ENCODE measurements around the gene STPG4. TPM values are rescaled to one million over a fixed set of nuclear protein-coding genes. Genes with fewer than 3 reads are reported as not detected.
A peak's percentile ranks its signal among the peaks of the same experiment; 100 is the strongest.
"Not testable (repeated sequence)": the region's sequence is repeated elsewhere in the genome, so short reads cannot be mapped to it uniquely, and the experiment has no call there.

STPG4 gene
- total RNA-seq, 1 donor from 2014 or later, result 2.9 TPM

GRCh38 chr2:47190188-47190881 is 35.2 kb upstream of the STPG4 start:
- H3K9me3 ChIP-seq, result no peaks in the 10 kb centered on the region
- no peak for DNase-seq (ENCODE audit: extremely low spot score in 2 of 2)
- H3K4me3 ChIP-seq, result no peak overlapping the region
- H3K36me3 ChIP-seq, result no peaks in the 10 kb centered on the region
- no peaks in the 10 kb centered on the region for H3K27me3 ChIP-seq
- no peaks in the 10 kb centered on the region for H3K4me1 ChIP-seq
- TF ChIP-seq POLR2A (IDR thresholded peaks at IDR 0.05) (no peak), POLR2AphosphoS5 (IDR thresholded peaks at IDR 0.05; ENCODE audit: insufficient read depth in 1 of 2, low read depth in 1 of 2) (no peak), CTCF (IDR thresholded peaks at IDR 0.05) (no peak)
- peak overlapping the region; percentile 0 for H3K27ac ChIP-seq
- intact Hi-C loops (cut with DNase I), result no loop called here

- no peak for DNase-seq (ENCODE audit: extremely low spot score in 2 of 2)
- Histone ChIP-seq H3K4me1 (no peaks in the 10 kb centered on the region), H3K4me3 (no peak overlapping the region), H3K9me3 (no peaks in the 10 kb centered on the region), H3K27ac (peak overlapping the region; percentile 0), H3K36me3 (no peaks in the 10 kb centered on the region), H3K27me3 (no peaks in the 10 kb centered on the region)
- no peak for TF ChIP-seq POLR2A (IDR thresholded peaks at IDR 0.05)
- no peak for TF ChIP-seq CTCF (IDR thresholded peaks at IDR 0.05)
- no peak for TF ChIP-seq POLR2AphosphoS5 (IDR thresholded peaks at IDR 0.05; ENCODE audit: insufficient read depth in 1 of 2, low read depth in 1 of 2)
- intact Hi-C loops (cut with DNase I), result no loop called here
Measured at GRCh38 chr2:47189635-47190034, 34.5 kb upstream of the STPG4 start.

GRCh38 chr2:47187069-47187468 is 32.0 kb upstream of the STPG4 start:
- H3K9me3 ChIP-seq, result no peaks in the 10 kb centered on the region
- no peaks in the 10 kb centered on the region for H3K36me3 ChIP-seq
- TF ChIP-seq POLR2A (IDR thresholded peaks at IDR 0.05), result no peak
- no peak for TF ChIP-seq CTCF (IDR thresholded peaks at IDR 0.05)
- no peak for TF ChIP-seq POLR2AphosphoS5 (IDR thresholded peaks at IDR 0.05; ENCODE audit: insufficient read depth in 1 of 2, low read depth in 1 of 2)
- H3K27ac ChIP-seq, result no peak overlapping the region
- intact Hi-C loops (cut with DNase I), result no loop called here
- H3K4me3 ChIP-seq, result no peak overlapping the region
- H3K27me3 ChIP-seq, result no peaks in the 10 kb centered on the region
- DNase-seq (ENCODE audit: extremely low spot score in 2 of 2), result no peak
- no peaks in the 10 kb centered on the region for H3K4me1 ChIP-seq

- intact Hi-C loops (cut with DNase I), result no loop called here
- no peak for TF ChIP-seq POLR2A (IDR thresholded peaks at IDR 0.05)
- no peak for TF ChIP-seq CTCF (IDR thresholded peaks at IDR 0.05)
- no peak for TF ChIP-seq POLR2AphosphoS5 (IDR thresholded peaks at IDR 0.05; ENCODE audit: insufficient read depth in 1 of 2, low read depth in 1 of 2)
Measured at GRCh38 chr2:47186351-47186750, 31.2 kb upstream of the STPG4 start.

GRCh38 chr2:47185098-47185497 is 30.0 kb upstream of the STPG4 start:
- DNase-seq (ENCODE audit: extremely low spot score in 2 of 2); H3K36me3 ChIP-seq; H3K27ac ChIP-seq; H3K9me3 ChIP-seq; H3K27me3 ChIP-seq; H3K4me1 ChIP-seq; intact Hi-C loops (cut with DNase I); H3K4me3 ChIP-seq: not testable (repeated sequence)

More at GRCh38 chr2:47186351-47186750, 31.2 kb upstream of the STPG4 start:
- DNase-seq (ENCODE audit: extremely low spot score in 2 of 2), result no peak
- Histone ChIP-seq H3K9me3 (no peaks in the 10 kb centered on the region), H3K36me3 (no peaks in the 10 kb centered on the region), H3K4me1 (no peaks in the 10 kb centered on the region), H3K4me3 (no peak overlapping the region), H3K27me3 (no peaks in the 10 kb centered on the region), H3K27ac (no peak overlapping the region)
